ENCODE measurements around the gene MT1HL1.
A peak's percentile ranks its signal among the peaks of the same experiment; 100 is the strongest.
"Not testable (repeated sequence)": the region's sequence is repeated elsewhere in the genome, so short reads cannot be mapped to it uniquely, and the experiment has no call there.

The MT1HL1 gene

GRCh38 chr1:236979149-236979900 lies 24.9 kb downstream of the MT1HL1 start:
- peak in 1 of 51 donors; percentile 46 for DNase-seq

GRCh38 chr1:236978740-236979139 lies 25.5 kb downstream of the MT1HL1 start:
- DNase-seq = peak in 1 of 51 donors; percentile 3

GRCh38 chr1:236975461-236975860 lies 28.8 kb downstream of the MT1HL1 start:
- no peak for DNase-seq

- DNase-seq = not testable (repeated sequence)
These were observed 30.2 kb downstream of the MT1HL1 start for GRCh38 chr1:236974025-236974424.

GRCh38 chr1:236966636-236967035 lies 37.6 kb downstream of the MT1HL1 start:
- no peak for DNase-seq

- no peak for DNase-seq
These were observed 40.3 kb downstream of the MT1HL1 start for GRCh38 chr1:236963920-236964319.

GRCh38 chr1:236959112-236959511 lies 45.1 kb downstream of the MT1HL1 start:
- DNase-seq = no peak

GRCh38 chr1:236957235-236957634 lies 47.0 kb downstream of the MT1HL1 start:
- no peak for DNase-seq
